RWPE2 (cell line): ENCODE measurements around the gene PLCB4.
A peak's percentile ranks its signal among the peaks of the same experiment; 100 is the strongest.

Source experiments
- ATAC-seq: fragments of 200-7000 bp; cut with Tn5 transposase; 3 replicates; pipeline ENCODE4 v1.9.1; 2021; ENCODE audit warnings: low read depth
- DNase-seq: peaks from one replicate; pipeline ENCODE4 v3.0.0-alpha.2; 2020; ENCODE audit warnings: low spot score
- H3K27ac ChIP-seq: fragments of 450-650 bp; 2 replicates; pipeline ENCODE4 v1.5.1; 2017; ENCODE audit warnings: mild to moderate bottlenecking; ENCODE audit not compliant: poor library complexity, severe bottlenecking
- H3K27me3 ChIP-seq: fragments of 250-450 bp; sonication (Bioruptor Pico); 2 replicates; pipeline ENCODE4 v1.5.1; 2021; ENCODE audit warnings: mild to moderate bottlenecking, moderate library complexity; ENCODE audit not compliant: insufficient read depth, poor library complexity, severe bottlenecking
- H3K36me3 ChIP-seq: fragments of 250-450 bp; sonication (Bioruptor Pico); 2 replicates; pipeline ENCODE4 v1.5.1; 2020; ENCODE audit warnings: low read depth, mild to moderate bottlenecking, moderate library complexity
- H3K4me1 ChIP-seq: fragments of 250-450 bp; sonication (Bioruptor Pico); 2 replicates; pipeline ENCODE4 v1.5.1; 2021; ENCODE audit warnings: mild to moderate bottlenecking, moderate library complexity; ENCODE audit not compliant: insufficient read depth, poor library complexity, severe bottlenecking
- H3K4me3 ChIP-seq: fragments of 250-450 bp; sonication (Bioruptor Pico); 2 replicates; pipeline ENCODE4 v1.5.1; 2021; ENCODE audit warnings: mild to moderate bottlenecking, moderate library complexity; ENCODE audit not compliant: severe bottlenecking
- H3K9me3 ChIP-seq: fragments of 250-450 bp; sonication (Bioruptor Pico); 2 replicates; pipeline ENCODE4 v1.5.1; 2021; ENCODE audit warnings: mild to moderate bottlenecking, moderate library complexity; ENCODE audit not compliant: severe bottlenecking
- CTCF ChIP-seq: fragments of 450-650 bp; IDR thresholded peaks from one replicate; pipeline ENCODE4 v1.5.1; 2017; ENCODE audit warnings: mild to moderate bottlenecking, moderate library complexity; ENCODE audit not compliant: poor library complexity, severe bottlenecking

Gene PLCB4

GRCh38 chr20:9122571-9122970 is 53.7 kb downstream of the PLCB4 start:
- no peak for ATAC-seq
- H3K9me3 ChIP-seq, result peaks cover 2% of the 10 kb centered on the region
- H3K4me1 ChIP-seq, result peaks cover 16% of the 10 kb centered on the region
- no peak for DNase-seq
- no peaks in the 10 kb centered on the region; the same call in 1 of the 2 replicates for H3K36me3 ChIP-seq
- H3K4me3 ChIP-seq, result no peak overlapping the region
- no peaks in the 10 kb centered on the region for H3K27me3 ChIP-seq
- TF ChIP-seq CTCF, result no peak
- no peak overlapping the region for H3K27ac ChIP-seq

- peaks cover 16% of the 10 kb centered on the region for H3K4me1 ChIP-seq
- peaks cover 2% of the 10 kb centered on the region for H3K9me3 ChIP-seq
- peak overlapping the region; percentile 62 for H3K27ac ChIP-seq
- ATAC-seq (peak; percentile 73; the same call in 2 of the 3 replicates), DNase-seq (no peak)
- no peaks in the 10 kb centered on the region for H3K27me3 ChIP-seq
- TF ChIP-seq CTCF, result no peak
- H3K36me3 ChIP-seq, result no peaks in the 10 kb centered on the region; the same call in 1 of the 2 replicates
- H3K4me3 ChIP-seq, result no peak overlapping the region
These were observed 57.6 kb downstream of the PLCB4 start for GRCh38 chr20:9126527-9126926.

- DNase-seq, result no peak
- no peak overlapping the region for H3K27ac ChIP-seq
- no peak for ATAC-seq
- H3K4me3 ChIP-seq, result no peak overlapping the region
- H3K4me1 ChIP-seq, result peaks cover 16% of the 10 kb centered on the region
- no peaks in the 10 kb centered on the region for H3K9me3 ChIP-seq
- no peaks in the 10 kb centered on the region for H3K27me3 ChIP-seq
- no peaks in the 10 kb centered on the region; the same call in 1 of the 2 replicates for H3K36me3 ChIP-seq
- no peak for TF ChIP-seq CTCF
These were observed 59.7 kb downstream of the PLCB4 start for GRCh38 chr20:9128568-9128967.

- TF ChIP-seq CTCF, result no peak
- Histone ChIP-seq H3K4me1 (peaks cover 16% of the 10 kb centered on the region), H3K36me3 (no peaks in the 10 kb centered on the region; the same call in 1 of the 2 replicates), H3K27ac (no peak overlapping the region), H3K27me3 (no peaks in the 10 kb centered on the region), H3K9me3 (no peaks in the 10 kb centered on the region), H3K4me3 (no peak overlapping the region)
- no peak for ATAC-seq
- DNase-seq, result no peak
These were observed 60.9 kb downstream of the PLCB4 start for GRCh38 chr20:9129756-9130155.

GRCh38 chr20:9130521-9130920 is 61.6 kb downstream of the PLCB4 start:
- Histone ChIP-seq H3K36me3 (peaks cover 6% of the 10 kb centered on the region; the same call in 1 of the 2 replicates), H3K27me3 (no peaks in the 10 kb centered on the region), H3K27ac (no peak overlapping the region), H3K4me1 (peaks cover 16% of the 10 kb centered on the region), H3K4me3 (no peak overlapping the region), H3K9me3 (no peaks in the 10 kb centered on the region)
- DNase-seq, result no peak
- ATAC-seq, result no peak
- no peak for TF ChIP-seq CTCF
